GM12872 (cell line): ENCODE results near the gene C4orf50.

ENCODE experiments used
- CTCF ChIP-seq: IDR thresholded peaks from 3 replicates; pipeline ENCODE4 v1.5.1; 2011; ENCODE audit warnings: low read depth, mild to moderate bottlenecking, low read length, moderate library complexity; ENCODE audit not compliant: insufficient read depth

Gene C4orf50

GRCh38 chr4:5979981-5980380 is 38.2 kb downstream of the C4orf50 start:
- peak; percentile 10; the same call in 2 of the 3 replicates for TF ChIP-seq CTCF

- no peak for TF ChIP-seq CTCF
Measured at GRCh38 chr4:5976921-5977320, 41.3 kb downstream of the C4orf50 start.

DNA sequence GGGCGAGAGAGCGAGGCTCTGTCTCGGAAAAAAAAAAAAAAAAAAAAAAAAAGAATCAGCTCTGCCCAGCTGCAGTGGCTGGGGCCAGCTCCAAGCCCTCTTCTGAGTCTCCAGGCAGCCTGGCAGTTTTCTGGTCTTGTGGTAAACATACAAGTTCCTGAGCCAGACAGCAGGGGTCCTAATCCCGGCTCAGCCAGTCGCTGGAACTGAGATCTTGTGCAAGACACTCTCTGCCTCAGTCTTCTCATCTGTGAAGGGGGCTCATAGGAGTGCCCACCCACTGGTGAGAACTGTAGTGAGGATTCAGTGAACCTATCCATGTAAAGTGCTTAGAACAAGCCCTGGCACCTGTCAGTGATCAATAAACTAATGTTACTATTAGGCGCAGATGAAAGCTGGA is 41.8 kb downstream of the C4orf50 start:
- TF ChIP-seq CTCF = no peak

DNA sequence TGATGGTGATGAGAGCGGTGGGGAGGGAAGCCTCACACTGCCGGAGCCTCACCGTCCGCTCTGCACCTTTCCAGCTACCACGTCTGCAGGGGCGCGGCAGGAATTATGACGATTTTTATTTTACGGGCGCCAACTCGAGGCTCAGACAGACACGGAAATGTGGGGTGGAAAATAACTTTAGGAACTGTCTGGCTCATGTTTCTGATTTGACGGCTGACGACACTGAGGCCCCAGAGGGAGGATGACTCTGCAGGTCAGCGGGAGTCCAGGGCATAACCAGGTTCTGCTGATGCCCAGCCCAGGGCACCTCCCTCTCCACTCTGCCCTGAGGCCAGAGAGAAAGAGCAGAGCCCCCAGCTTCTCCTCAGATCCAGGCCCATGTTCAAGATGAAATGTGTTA is 43.9 kb downstream of the C4orf50 start:
- TF ChIP-seq CTCF = no peak

DNA sequence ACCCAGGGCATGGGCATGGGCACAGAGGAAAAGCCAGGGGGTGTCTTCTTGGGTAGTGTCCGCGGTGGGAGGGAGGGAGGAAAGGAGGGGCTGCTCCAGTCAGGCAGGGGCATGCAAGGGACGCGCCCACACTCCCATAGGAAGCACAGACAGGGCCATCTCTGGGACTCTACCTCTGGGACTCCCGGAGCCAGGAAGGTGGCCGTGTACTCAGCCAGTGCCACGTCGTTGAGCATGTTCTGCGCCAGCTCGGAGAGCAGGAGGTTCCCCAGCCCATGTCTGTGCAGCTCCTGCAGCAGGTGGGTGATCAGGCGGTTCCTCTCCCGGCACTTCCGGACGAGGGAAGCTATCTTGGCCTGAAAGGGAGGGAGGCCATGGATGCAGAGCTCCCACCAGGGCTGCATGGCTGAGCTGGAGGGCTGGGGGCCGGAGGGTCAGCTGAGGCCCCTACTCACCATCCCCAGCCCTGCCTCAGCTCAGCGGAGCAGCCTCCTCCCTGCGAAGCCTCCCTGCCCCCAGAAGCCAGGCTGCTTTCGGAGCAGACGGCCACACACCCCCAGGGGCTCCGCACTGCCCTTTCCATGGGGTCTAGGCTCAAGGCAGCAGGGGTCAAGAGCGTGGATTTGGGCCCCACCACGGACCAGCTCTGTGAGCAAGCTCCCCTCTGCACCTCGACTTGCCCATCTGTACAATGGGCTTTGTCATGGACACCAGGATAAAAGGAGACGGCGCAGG is 44.6 kb downstream of the C4orf50 start:
- no peak for TF ChIP-seq CTCF

GRCh38 chr4:5973033-5973432 is 45.2 kb downstream of the C4orf50 start:
- no peak for TF ChIP-seq CTCF

DNA sequence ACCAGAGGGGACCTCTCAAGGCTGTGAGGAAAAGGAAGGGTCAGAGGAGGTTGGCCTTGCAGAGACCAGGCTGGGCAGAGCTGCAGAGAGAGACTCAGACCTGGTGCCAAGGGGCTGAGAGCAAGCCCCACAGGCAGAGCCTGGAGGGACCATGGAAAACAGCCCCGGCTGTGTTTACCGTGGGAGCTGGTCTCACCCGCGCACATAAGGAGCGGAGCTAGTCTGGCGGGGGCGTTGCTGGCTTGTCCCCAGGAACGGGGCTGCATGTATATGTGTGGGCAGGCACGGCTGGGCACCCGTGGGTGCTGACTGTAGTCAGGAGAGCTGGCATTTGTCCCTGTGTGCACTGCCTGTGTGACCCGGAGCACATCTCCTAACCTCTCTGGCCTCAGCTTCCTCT is 45.7 kb downstream of the C4orf50 start:
- TF ChIP-seq CTCF = no peak
